SH-SY5Y (cell line): Measurements from ENCODE around the gene SH3D19.

Experiments used
- GATA2 ChIP-seq: IDR thresholded peaks from 2 replicates; pipeline ENCODE4 v1.6.1; 2011; ENCODE audit warnings: mild to moderate bottlenecking, low read depth, low read length
- GATA3 ChIP-seq: IDR thresholded peaks from 2 replicates; pipeline ENCODE4 v1.6.1; 2011; ENCODE audit warnings: low read depth, mild to moderate bottlenecking, low read length, moderate library complexity

DNA sequence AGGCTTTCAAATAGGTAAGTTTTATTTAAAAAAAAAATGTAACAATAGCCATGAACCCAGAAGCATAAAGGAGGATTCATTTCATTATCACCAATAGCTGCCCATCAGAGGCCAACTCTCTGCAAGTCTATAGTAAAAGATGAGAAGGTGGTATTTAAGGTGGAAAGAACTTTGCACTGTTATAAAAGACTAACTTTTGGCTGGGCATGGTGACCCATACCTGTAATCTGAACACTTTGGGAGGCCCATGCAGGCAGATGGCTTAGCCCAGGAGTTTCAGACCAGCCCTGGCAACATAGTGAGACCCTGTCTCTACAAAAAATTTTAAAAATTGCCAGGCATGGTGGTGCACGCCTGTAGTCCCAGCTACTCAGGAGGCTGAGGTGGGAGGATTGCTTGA is 182.6 kb downstream of the SH3D19 start:
- TF ChIP-seq GATA3 = no peak
- TF ChIP-seq GATA2 = no peak
